SW 1271 (cell line): ENCODE measurements around the gene PIP5K1C.

Source experiments
- DNase-seq, 2 experiments: peaks; one replicate each; lab custom pipeline; 2025; lab: John Stamatoyannopoulos, UW

The PIP5K1C gene

GRCh38 chr19:3626473-3627350, 73.6 kb downstream of the PIP5K1C start, which contains the start of gene CACTIN:
Gene CACTIN, minus strand, starts transcription at chr19:3626790. Its CDS starts 28 bp downstream, at chr19:3626762.
- peak; percentile 96 for DNase-seq

- DNase-seq, result no peak
These were observed 74.2 kb downstream of the PIP5K1C start for GRCh38 chr19:3625996-3626472.

GRCh38 chr19:3623716-3624115, 76.6 kb downstream of the PIP5K1C start:
- no peak for DNase-seq

GRCh38 chr19:3622224-3622623, 78.0 kb downstream of the PIP5K1C start:
- DNase-seq, result no peak

GRCh38 chr19:3621689-3622088, 78.6 kb downstream of the PIP5K1C start:
- DNase-seq, result no peak

GRCh38 chr19:3620817-3621547, 79.3 kb downstream of the PIP5K1C start:
- DNase-seq, result no peak

GRCh38 chr19:3620145-3620816, 80.0 kb downstream of the PIP5K1C start:
- DNase-seq, result no peak

- no peak for DNase-seq
These were observed 80.6 kb downstream of the PIP5K1C start for GRCh38 chr19:3619631-3620012.

- DNase-seq, result no peak
These were observed 81.2 kb downstream of the PIP5K1C start for GRCh38 chr19:3618811-3619630.

GRCh38 chr19:3618144-3618810, 82.0 kb downstream of the PIP5K1C start:
- no peak for DNase-seq

GRCh38 chr19:3617463-3617862, 82.8 kb downstream of the PIP5K1C start:
- DNase-seq, result no peak

- no peak for DNase-seq
These were observed 84.6 kb downstream of the PIP5K1C start for GRCh38 chr19:3615524-3616135.

GRCh38 chr19:3614858-3615505, 85.3 kb downstream of the PIP5K1C start:
- DNase-seq, result no peak

- DNase-seq, result no peak
These were observed 86.2 kb downstream of the PIP5K1C start for GRCh38 chr19:3613818-3614661.

- DNase-seq, result no peak
These were observed 87.1 kb downstream of the PIP5K1C start for GRCh38 chr19:3612901-3613741.

GRCh38 chr19:3612330-3612729, 87.9 kb downstream of the PIP5K1C start:
- no peak for DNase-seq

GRCh38 chr19:3611841-3612240, 88.4 kb downstream of the PIP5K1C start:
- no peak for DNase-seq
